AML-193 (cell line): ENCODE results near the gene CERS4.
"Not testable (repeated sequence)": the region's sequence is repeated elsewhere in the genome, so short reads cannot be mapped to it uniquely, and the experiment has no call there.

Experiments
- DNase-seq, 2 experiments: peaks; one replicate each; lab custom pipeline; 2025; lab: John Stamatoyannopoulos, UW

The CERS4 gene, protein sequence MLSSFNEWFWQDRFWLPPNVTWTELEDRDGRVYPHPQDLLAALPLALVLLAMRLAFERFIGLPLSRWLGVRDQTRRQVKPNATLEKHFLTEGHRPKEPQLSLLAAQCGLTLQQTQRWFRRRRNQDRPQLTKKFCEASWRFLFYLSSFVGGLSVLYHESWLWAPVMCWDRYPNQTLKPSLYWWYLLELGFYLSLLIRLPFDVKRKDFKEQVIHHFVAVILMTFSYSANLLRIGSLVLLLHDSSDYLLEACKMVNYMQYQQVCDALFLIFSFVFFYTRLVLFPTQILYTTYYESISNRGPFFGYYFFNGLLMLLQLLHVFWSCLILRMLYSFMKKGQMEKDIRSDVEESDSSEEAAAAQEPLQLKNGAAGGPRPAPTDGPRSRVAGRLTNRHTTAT

GRCh38 chr19:8208922-8209461, at the start of gene CERS4:
TSS of gene CERS4 (plus strand) at chr19:8209370. CDS start at chr19:8251077, 41,707 bp downstream.
- peak in 1 of 2 experiments; percentile 14 for DNase-seq

GRCh38 chr19:8161135-8161646, 48.0 kb upstream of the CERS4 start:
- no peak for DNase-seq

- DNase-seq = no peak
Observed at GRCh38 chr19:8163759-8164158, 45.4 kb upstream of the CERS4 start.

GRCh38 chr19:8167985-8168384, 41.2 kb upstream of the CERS4 start:
- DNase-seq = no peak

- no peak for DNase-seq
Observed at GRCh38 chr19:8168537-8168936, 40.6 kb upstream of the CERS4 start.

- DNase-seq = no peak
Observed at GRCh38 chr19:8174706-8175105, 34.5 kb upstream of the CERS4 start.

DNA sequence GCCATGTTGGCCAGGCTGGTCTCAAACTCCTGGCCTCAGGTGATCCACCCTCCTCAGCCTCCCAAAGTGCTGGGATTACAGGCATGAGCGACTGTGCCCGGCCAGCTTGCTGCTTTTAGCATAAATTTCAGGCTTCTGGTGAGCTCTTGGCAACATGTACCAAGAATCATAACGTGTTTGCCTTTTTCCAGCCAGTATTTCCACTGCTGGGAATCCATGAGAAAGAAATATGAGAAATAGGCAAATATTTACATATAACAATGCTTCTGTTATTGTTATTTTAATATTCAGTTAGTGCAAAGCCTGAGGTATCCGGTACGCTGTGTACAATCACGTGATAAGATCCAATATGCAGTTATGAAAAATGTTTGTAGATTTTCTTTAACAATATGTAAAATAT, 29.2 kb upstream of the CERS4 start:
- DNase-seq = no peak

DNA sequence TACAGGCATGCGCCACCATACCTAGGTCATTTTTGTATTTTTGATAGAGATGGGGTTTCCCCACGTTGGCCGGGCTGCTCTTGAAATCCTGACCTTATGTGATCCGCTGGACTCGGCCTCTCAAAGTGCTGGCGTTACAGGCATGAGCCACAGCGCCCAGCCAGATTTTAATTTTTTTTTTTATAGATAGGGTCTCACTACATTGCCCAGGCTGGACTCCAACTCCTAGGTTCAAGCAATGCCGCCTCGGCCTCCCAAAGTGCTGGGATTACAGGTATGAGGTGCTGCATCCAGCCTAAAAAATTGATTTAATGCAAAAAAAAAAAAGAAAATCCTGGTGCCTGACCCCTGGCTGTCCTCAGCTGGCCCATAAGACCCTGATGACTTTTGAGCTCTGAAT, 24.9 kb upstream of the CERS4 start:
- no peak for DNase-seq

- DNase-seq = no peak
Observed at GRCh38 chr19:8185343-8186068, 23.7 kb upstream of the CERS4 start.

GRCh38 chr19:8192221-8192820, 16.8 kb upstream of the CERS4 start:
- DNase-seq = no peak

DNA sequence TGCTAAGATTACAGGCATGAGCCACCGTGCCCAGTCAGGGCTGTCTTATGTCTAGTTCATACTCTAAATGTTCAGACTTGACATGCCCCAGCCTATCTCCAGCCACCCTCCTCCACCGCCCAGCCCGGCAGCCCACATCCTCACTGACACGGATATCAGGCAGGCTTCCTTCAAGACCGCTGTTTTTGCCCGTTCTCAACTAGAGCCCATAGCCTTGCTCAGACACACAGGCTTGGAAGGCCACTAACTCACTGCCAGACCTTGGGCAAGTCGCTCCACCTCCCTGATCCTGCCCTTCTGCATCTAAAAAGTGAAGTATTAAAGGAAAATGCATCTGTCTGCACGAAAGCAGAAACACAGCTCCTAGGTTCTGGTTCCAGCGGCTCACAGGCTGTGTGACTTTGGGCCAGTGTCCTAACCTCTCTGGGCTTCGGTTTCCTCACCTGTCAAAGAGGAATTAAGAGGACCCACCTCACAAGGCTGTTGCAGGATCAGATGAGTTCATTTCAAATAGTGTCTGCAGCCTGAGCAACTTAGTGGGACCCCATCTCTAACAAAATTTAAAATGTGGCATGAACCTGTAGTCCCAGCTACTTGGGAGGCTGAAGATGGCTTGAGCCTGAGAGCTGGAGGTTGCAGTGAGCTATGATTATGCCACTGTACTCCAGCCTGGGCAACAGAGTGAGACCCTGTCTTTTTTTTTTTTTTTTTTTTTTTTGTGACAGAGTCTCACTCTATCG, 14.5 kb upstream of the CERS4 start:
- DNase-seq = no peak

DNA sequence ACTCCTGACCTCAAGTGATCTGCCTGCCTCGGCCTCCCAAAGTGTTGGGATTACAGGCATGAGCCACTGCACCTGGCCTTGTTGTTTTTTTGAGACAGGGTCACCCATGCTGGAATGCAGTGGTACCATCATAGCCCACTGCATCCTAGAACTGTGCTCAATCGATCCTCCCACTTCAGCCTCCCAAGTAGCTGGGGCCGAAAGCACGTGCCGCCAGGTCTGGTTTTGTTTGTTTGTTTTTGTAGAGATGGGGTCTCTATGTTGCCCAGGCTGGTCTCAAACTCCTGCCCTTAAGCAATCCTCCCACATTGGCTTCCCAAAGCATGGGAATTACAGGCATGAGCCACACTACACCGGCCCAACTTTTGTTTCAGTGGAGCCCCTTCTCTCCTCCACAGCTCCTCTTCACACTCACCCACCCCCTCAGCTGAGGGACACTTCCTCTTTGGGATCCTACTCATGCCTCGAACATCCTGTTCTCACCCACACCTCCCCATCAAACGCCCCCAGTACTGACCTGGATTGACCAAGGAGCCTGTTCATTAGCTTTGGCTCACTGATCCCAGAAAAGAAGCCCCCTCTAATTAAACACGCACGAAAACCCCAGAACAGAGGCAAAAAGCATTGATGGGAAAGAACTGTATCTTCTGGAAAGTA, 12.8 kb upstream of the CERS4 start:
- DNase-seq = peak in 1 of 2 experiments; percentile 26

GRCh38 chr19:8203288-8204120, 5.7 kb upstream of the CERS4 start:
- DNase-seq = not testable (repeated sequence)

GRCh38 chr19:8204961-8205360, 4.2 kb upstream of the CERS4 start:
- no peak for DNase-seq

DNA sequence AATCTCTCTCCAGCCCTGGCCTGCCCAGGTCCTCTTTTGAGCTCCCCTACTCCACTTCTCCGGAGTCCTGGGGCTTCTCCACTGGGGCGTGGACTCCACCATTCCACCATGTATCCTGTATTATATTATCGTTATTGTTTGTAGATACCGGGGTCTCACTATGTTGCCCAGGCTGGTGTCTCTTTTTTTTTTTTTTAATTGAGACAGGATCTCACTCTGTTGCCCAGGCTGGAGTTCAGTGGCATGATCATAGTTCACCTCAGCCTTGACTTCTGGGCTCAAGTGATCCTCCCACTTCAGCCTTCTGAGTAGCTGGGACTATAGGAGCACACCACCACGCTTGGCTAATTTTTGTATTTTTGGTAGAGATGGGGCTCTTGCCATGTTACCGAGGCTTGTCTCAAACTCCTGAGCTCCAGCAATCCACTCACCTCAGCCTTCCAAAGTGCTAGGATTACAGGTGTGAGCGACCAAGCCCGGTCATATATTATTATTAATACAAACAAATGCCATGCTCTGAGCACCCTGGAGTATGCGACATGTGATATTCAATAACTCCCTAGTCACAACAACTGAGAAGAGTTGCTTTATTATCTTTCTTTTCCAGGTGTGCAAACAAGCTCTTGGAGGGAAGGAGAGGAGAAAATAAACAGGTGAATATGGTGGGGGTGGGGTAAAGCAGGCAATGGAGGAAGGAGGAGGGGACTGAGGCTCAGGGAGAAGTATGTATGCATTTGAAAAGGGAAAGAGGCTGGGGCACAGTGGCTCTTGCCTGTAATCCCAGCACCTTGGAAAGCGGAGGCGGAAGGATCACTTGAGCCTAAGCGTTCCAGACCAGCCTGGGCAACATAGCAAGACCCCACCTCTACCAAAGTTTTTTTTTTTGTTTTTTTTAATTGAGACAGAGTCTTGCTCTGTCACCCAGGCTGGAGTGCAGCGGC, 2.8 kb upstream of the CERS4 start:
- no peak for DNase-seq

DNA sequence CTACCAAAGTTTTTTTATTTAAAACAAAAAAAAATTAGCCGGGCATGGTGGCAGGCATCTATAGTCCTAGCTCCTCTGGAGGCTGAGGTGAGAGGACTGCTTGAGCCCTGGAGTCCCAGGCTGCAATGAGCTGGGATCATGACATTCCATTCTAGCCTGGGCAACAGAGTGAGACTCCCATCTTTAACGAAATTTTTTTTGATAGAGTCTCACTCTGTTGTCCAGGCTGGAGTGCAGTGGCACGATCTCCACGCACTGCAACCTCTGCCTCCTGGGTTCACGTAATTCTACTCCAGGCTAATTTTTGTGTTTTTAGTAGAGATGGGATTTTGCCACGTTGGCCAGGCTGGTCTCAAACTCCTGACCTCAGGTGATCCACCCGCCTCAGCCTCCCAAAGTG, 1.8 kb upstream of the CERS4 start:
- not testable (repeated sequence) for DNase-seq

- no peak for DNase-seq
Observed at GRCh38 chr19:8208119-8208921, 850 bp upstream of the CERS4 start.
